Measurements from ENCODE around the gene TGFBRAP1.

The TGFBRAP1 gene, protein sequence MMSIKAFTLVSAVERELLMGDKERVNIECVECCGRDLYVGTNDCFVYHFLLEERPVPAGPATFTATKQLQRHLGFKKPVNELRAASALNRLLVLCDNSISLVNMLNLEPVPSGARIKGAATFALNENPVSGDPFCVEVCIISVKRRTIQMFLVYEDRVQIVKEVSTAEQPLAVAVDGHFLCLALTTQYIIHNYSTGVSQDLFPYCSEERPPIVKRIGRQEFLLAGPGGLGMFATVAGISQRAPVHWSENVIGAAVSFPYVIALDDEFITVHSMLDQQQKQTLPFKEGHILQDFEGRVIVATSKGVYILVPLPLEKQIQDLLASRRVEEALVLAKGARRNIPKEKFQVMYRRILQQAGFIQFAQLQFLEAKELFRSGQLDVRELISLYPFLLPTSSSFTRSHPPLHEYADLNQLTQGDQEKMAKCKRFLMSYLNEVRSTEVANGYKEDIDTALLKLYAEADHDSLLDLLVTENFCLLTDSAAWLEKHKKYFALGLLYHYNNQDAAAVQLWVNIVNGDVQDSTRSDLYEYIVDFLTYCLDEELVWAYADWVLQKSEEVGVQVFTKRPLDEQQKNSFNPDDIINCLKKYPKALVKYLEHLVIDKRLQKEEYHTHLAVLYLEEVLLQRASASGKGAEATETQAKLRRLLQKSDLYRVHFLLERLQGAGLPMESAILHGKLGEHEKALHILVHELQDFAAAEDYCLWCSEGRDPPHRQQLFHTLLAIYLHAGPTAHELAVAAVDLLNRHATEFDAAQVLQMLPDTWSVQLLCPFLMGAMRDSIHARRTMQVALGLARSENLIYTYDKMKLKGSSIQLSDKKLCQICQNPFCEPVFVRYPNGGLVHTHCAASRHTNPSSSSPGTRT

DNA sequence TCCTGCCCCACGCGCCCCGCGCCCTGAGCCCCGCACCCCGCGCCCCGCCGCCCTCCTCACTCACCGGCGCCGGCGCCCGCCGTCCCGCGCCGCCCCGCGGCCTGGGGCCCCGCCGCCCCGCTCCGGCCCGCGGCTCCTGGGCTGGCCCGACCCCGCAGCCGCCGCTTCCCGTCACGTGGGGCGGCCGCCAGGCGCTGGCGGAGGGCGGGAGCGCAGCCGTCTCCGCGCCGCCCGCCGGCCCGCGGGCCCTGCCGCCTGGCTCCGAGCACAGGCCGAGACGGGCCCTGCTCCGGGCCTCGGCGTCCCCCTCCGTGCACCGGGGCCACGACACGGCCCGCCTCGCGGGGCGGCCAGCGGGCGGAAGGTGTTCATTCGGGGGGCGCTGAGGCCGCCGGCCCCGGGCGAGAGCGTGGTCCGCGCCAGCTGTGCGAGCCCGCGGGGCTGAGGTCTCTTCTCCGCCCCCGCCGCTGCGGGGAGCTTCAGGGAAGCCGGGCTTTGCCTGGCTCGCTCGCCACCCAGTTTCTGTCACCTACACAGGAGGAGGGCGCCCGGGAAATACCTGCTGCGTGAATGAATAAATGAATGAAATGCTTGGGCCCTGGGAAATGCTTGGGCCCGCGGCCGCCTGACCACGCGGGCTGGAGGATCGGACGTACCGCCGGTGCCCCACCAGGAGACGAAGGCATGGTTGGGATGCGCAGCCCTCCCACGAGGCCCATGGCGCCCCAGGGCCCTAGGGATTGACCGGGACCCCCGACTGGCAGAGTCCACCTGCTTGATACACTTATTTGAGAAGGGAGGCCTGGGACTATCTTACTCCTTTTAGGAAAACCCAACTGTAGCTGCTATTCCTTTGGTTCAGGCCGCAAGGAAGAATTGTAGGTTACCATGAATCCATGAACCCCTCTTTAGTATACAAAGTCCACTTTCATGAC lies at the start of gene TGFBRAP1:
Gene TGFBRAP1, minus strand, starts transcription at position 175 of the 935 bp plus-strand sequence. CDS start 21,434 bp downstream, outside the sequence.
- peak; percentile 38 for DNase-seq

DNA sequence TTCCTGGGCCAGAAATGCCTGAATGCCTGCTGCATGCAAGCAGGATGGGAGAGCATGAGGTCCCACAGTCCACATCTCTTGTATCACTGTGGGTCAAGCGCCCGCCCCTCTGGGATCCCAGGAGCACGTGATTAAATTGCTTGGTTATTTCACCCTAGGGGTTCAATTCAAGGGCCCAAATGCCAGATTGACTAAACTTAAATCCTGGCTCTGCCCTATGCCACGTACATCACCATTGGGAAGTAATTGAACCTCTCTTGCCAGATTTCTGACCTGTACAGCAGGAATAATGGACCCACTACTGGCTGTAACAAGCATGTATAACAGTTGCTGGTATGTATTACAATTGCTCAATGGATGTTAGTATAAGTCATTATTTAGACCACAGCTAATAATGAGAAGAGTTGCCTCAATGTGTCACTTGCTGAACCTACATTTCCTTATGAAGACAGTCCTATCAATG lies 49.4 kb upstream of the TGFBRAP1 start:
- no peak for DNase-seq

DNA sequence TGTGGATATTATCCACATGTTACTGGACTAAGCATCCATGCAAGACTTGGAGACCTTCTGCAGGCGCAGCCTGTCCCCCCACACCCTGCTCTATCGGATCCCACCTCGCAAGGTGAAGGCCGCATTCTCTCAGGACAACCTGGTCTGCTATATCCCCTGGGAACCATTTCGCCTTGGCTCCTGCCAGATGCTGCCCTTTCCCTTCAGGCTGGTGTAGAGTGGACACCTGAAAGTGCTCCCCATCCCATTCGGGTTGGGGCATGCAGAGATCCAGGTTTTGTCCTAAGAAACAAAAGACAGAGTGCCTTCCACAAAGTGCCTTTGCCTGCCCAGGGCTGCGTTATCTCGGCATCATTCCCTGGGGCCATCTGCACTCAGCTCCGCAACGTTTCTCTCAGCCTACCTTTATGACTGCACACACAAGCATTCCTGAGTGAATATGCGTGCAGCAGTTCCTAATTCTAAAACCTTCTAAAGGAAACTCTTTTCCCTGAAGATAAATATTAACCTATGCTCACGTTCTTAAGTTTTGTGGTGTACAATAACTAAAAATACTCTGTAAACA lies 48.8 kb upstream of the TGFBRAP1 start:
- no peak for DNase-seq

DNA sequence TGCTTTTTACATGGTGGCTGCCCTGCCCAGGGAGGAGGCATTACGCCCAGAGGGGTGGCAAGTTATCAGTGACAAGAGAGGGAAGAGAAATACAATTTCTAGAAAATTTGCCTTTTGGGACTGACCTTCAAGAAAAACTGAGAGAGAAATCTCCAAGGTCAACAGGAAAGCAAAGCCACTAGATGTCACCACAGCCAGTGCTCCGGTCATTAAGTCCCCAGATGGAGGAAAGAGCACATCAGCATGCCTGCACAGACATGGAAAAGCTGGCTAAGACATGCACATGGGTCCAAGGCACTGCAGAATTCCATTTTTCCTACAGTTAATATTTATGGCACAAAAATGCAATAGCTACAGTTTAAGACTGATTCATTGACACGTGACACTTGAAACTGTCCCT lies 48.3 kb upstream of the TGFBRAP1 start:
- no peak for DNase-seq

DNA sequence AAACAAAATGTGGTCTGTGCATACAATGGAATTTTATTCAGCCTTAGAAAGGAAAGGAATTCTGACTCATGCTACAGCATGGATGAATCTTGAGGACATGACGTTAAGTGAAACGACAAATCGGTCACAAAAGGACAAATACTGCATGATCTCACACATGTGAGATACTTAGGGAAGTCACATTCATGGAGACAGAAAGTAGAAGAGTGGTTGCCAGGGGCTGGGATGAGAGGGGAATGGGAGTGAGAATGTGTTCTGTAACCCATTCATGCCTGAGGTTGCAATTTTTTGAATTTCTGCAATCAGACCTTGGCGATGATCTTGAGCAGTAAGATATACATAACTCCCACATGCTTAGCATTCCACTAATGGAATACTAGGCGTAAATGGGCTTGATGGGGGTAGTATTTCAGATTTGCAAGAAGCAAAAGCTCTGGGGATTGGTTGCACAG lies 47.3 kb upstream of the TGFBRAP1 start:
- DNase-seq, result no peak

DNA sequence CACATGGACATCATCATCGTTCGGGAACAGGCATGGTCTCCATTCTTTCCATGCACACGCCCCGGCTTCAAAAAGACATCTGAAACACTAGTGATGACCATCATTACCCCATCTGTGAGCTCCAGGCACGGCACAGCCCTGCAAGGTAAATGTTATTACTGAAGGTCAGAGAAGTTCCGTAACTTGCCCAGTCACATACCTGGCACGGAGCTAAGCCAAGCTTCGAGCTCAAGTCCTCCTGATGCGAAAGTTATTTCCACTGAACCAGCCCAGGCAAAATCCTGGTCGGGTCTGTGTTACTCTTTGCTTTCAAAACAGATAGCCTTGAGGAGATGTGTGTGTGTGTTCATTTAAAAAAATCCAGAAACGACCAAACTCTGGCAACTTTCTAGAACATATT lies 46.5 kb upstream of the TGFBRAP1 start:
- DNase-seq, result no peak

DNA sequence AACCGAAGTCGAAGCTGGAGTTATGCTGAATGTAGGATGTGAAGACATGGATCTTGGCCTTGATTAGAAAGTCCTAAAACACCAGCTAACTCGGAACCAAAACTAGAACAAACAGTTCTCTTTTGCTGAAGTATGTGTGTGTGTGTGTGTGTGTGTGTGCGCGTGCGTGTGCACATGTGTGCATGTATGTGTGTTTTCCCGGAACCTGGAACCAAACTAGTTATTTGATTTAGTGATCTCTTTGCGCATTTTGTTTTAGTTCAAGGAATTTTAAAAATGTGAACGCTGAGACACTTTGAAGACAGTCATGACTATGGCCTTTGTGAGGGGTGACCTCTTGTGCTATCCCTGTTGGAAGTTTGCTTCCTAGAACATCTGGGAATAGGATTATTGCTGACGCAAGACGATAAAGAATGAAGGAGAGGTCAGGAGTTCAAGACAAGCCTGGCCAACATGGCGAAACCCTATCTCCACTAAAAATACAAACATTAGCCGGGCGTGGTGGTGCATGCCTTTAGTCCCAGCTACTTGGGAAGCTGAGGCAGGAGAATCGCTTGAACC lies 45.5 kb upstream of the TGFBRAP1 start:
- DNase-seq, result no peak

DNA sequence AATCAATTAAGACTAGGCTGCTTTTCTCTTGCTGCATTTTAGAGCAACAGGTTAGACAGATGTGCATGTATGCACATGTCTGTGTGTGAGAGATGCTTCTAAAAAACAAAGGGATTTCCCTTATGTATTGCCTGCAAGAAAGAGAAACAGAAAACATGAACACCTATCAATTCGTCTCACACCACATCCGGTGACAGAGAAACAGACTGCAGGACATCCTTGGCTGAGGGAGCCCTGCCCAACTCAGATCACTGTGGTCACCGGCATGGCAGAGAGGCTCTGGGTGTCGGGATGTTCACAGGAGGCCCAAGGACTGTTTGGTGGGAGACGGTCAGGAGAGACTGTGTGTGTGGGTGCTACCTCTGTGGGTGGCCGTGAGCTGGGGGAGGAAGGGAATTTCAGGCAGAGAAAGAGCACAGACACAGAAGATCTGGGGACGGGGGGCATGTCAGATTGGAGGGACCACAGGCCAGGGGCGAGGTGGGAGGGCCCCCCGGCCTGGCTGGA lies 44.4 kb upstream of the TGFBRAP1 start:
- DNase-seq, result no peak

DNA sequence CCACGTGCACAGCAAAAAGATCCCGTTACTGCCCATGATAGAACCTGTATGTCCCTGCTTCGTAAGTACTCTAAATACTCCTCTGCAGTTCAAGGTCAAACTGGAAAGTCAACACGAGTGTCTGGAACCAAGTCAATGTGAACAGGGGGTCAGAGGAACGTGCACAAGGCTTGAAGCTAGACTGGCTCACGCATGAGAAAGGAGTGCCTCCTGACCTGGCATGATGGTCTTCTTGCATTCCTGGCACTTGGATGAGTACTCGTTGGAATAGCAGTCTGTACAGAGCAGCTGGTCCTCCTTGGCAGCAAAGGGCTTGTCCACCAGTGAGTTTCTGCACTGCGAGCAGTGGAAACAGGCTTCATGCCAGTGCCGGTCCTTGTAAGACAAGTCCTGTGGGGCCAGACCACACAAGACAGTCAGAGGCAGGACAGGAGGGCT lies 43.8 kb upstream of the TGFBRAP1 start:
- no peak for DNase-seq

DNA sequence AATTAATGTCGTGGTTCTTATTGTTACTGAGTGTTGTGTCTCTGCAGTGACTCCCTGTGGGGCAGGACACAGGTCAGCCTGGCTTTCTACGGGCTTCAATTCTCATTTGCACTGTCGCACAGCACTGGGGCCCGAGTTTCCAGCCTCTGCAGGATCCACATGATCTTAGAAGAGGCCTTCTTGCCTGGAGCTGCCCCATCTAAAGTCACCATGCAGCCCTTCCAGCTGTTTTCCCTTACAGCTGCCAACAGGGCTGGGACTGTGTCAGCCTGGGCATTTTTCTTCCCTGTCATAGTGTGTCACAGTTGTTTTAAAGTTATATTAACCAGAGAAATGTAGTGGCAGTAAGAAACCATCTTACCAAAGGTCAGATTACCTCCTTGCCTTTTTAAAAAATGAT lies 42.3 kb upstream of the TGFBRAP1 start:
- no peak for DNase-seq

DNA sequence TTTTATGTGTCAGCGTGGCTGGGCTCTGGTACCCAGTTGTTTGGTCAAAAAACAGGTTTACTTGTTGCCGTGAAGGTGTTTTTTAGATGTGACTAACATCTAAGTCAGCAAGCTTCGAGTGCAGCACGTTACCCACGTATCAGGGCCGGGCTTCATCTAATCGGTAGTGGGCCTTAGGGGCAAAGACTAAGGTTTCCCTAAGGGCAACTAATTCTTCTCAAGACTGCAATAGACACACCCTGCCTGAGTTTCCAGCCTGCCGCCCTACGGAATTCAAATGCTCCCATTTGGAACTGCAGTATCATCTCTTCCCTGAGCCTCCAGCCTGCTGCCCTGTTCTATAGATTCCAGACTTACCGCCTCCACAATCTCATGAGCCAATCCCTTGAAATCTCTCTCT lies 41.6 kb upstream of the TGFBRAP1 start:
- DNase-seq, result no peak

DNA sequence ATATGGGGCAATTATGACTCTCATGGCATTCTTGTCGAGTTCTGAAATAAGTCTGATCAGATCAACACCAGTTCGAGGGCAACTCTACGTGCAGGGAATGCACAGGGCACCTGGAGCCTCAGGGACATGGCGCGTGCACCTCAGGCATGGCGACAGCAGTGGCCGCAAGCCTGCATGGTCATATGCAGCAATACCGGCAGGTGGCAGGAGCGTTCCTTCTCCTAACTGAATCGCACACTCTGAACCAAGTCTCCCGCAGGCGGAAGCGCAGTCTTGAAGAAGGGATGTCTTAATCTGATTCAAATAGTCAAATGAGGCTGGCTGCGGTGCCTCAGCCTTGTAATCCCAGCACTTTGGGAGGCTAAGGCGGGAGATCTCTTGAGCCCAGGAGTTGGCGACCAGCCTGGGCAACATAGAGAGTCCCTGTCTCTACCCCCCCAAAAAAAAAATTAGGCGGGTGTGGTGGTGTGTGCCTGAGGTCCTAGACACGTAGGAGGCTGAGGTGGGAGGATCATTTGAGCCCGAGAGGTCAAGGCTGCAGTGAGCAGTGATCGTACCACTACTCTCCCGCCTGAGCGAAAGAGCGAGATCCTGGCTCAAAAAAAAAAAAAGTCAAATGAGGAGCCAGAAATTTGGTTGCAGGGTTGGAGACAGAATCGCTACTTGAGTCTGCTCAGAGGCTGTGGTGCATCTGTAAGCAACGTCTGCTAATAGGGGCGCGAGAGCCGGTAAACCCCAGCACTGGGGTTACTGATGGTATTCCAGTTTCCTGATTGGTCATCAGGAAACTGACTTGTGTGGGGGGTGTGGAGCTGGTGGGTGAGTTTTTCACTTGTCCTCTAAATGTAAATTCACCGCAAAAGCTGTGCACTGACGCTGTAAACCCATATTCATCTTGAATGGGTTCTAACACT lies 40.5 kb upstream of the TGFBRAP1 start:
- DNase-seq, result no peak

DNA sequence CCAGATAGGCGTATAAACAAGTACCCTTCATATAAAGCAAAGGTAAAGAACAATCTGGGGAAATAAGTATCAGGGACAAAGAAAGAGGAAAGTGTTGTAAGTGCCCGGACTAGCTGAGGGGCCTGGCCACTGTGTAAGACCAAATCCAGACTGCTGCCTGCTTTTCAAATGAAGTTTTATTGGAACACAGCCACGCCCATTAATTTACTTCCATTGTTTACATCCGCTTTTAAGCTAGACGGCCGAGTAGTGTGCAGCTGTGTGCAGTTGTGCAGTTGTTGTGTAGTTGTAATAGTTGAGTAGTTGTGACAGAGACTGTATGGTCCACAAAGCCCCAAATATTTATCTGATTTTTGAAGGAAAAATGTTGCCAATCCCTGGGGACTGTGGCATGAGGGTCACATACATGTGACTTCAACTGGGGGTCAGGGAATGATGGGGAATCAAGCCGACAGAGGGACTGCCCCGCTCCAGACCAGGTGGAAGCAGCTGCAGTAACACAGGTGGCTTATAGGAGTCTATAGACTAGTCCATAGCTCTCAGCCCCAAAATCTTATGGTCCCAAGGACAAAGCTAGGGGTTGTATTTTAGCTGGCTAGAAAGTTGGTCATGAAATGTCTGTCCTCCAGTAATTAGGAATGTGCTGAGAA lies 39.3 kb upstream of the TGFBRAP1 start:
- DNase-seq, result no peak

DNA sequence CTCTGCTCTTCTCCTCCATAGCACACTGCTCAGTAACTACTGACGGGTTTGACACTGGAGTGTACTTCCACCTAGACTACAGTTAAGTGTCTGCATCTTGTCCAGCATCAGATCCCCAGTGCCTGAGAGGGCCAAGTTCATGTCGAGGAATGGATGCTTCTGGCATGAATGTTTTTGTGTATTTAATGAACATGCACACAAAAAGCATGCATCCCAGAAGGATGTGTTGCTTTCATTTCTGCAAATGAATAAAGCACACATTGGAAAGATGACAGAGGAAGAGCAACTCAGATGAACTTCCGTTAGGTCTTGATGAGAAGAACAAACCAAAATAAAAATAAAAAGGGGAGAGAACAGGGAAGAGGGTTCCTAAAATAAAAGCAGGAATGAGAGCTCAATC lies 35.7 kb upstream of the TGFBRAP1 start:
- DNase-seq, result no peak

DNA sequence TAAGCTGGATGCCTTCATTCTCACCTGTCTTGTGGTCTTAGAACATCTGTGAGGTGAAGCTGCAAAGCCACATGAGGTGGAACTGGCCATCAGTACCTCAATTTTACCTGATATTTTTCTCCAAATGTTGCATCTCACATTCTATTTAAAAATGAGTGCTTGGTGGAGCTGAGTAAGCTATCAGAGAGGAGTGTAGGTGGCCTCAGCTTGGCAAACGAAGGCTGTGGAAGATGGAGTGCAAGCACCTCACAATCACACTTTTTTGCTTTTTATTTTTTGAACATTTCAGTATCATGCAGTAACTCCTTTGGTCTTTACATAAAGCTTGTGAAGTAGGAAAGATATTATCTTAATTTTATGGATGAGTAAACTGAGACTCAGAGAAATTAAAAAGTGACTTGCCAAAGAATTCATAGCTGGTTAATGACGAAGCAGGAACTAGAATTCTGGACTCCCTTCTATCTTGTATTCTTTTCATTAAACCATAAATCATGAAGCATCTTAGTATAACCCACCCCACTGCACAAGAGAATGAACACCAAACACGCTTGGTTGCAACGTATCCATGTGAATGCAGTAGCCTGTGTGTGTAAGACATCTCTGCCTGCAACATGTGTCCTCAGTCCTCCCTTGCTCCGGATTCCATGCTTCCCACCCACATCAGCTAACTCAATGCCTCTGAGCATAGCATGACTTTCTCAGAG lies 35.1 kb upstream of the TGFBRAP1 start:
- no peak for DNase-seq

DNA sequence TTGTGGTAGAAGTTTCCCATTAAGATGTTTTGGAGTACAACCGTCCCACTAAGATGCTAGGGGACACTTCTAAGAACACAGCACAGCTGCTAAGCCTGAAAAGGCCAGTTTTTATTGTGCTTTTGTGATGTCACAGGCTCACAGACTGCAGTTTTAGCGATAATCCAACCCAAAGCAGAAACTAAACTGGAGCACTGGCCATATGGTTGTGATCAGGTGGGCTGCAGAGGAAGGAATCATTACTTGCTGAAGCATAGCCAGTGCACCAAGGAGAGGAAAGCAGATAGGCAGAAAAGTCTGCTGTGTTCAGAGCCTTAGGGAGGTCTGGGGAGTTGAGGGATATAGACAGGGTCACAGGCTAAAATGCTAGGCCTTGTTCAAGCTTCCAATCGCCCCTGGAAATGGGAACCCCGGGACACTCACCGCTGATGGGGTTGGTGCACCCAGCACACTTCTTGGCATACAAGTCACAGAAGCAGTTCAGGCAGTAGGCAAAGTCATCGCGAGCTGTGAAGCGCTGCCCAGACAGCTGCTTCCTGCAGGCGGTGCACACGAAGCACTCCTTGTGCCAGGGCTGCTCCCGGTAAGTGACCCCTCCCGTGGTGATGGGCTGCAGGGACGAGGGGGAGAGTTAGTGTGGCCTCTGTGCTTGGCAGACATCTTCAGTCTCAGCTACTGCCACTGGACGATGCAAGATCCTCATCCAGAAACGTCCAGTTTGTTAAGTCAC lies 33.5 kb upstream of the TGFBRAP1 start:
- DNase-seq, result no peak

DNA sequence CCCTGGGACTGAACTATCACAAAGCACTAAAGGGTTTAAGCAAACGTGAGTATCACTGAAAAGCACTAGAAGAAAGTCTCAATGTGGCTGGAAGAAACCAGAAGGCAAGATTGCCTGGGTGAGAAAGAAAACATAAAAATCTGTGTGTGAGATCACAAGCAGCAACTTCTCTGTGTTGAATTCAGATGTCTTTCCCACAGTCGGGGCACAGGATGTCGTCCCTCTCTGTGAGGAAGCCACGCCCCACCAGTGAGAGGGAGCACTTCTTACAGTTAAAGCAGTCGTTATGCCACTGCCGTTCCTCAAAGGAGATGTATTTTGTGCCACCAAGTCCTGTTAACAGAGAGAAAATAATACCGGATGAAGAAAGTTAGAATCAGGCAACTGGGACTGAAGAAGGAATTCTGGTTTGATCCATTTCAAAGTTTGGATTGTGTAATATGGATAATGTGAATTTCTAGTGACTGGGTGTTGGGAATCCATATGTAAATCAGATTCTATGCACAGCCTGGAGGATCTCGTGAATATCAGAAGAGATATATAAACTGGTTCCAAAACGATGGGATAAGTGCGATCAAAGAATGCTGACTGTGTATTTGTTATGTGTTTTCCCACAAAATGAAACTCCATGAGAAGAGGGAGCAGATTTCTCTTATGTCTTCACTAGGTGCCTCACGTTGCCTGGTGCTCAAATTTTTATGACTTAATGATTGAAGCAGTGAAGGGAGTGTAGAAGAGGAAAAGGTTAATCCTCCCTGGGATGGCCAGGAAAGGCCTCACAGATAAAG lies 31.8 kb upstream of the TGFBRAP1 start:
- no peak for DNase-seq

DNA sequence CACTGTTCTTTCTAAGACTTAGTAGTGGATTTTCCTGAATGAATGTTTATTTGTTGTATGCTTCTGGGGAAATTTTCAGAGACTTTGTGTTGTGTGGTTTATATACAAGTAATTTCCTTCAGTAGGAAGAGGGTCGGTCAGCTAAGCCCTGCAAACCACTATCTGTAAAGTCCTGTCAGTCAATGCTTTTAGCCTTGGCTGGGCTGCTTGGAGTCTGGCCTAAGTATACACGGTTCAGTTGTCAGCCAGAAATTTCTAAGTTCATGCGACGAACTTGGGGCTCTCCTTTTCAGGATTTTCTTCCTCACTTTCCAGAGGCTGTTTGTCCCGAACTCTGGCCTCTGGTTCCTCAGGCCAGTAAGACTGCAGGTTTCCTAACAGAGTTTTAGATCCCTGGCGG lies 29.1 kb upstream of the TGFBRAP1 start:
- no peak for DNase-seq

Data from NCI-H774 (cell line).